ENCODE measurements around the gene MTMR2.
"Not testable (repeated sequence)": the region's sequence is repeated elsewhere in the genome, so short reads cannot be mapped to it uniquely, and the experiment has no call there.

Gene MTMR2

DNA sequence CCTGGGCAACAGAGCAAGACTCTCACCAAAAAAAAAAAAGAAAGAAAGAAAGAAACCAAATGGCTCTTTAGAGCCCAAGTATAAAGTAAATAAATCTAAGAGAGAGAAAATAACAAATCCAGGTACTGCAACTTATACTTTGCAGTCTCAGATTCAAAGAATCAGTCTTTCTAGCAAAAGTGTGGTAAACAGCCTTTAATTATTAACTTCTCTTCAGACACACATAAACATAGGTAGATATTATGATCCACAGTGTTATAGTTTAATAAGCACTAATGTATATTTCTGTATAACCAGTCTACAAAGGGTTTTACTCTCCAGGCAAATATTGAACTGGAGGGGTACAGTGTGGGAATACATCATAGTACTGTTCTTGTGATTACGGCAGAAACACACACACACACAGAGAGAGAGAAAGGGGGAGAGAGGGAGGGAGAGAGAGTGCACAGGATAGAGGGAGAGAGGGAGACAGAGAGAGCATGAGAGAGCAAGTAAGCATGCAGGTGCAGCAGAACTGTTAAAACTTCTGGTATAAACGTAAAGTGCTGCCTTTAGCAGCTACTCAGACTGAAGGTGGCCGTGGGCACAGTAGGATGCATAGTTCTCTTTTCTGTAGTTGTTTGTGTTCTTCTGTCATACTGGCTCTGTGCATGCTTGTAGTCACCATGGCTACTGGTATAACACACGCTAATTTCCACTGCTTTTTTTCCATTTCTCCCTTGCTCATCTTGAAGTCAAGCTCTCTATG lies 32.3 kb downstream of the MTMR2 start:
- FAIRE-seq = peak; percentile 48
- DNase-seq (ENCODE audit: extremely low spot score, insufficient read length, low read depth) = no peak

DNA sequence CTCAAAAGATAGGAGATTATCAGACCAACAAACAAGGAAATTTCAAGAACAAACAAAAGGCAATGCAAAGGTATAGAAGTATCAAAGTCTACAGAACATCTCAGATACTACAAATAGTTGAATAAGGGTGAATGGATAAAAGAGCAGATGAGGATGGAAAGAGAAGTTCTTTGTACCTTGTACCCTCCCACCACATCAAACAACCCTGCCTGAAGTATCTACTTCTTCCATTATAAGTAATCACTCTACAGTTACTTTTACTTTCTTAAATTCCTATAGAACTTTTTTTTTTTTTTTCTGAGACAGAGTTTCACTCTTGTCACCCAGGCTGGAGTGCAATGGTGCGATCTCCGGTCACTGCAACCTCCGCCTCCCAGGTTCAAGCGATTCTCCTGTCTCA lies 35.1 kb downstream of the MTMR2 start:
- no peak for DNase-seq (ENCODE audit: extremely low spot score, insufficient read length, low read depth)
- FAIRE-seq = no peak

DNA sequence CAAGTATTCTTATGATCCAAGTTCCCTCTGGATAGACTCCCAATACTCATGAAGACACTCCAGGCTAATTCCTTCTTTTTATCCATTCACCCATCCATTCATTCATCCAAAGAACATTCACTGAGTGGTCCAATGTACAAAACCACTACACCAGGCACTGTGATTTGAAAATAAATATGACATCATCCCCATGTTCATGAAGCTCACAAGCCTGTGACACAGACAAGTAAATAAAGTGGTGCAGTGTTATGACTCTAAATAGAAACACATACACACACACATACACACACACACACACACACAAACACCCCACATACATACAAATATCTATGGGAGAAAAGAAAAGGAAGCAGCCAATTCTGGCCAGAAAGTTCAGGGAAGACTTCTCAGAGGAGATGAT lies 35.5 kb downstream of the MTMR2 start:
- DNase-seq (ENCODE audit: extremely low spot score, insufficient read length, low read depth) = no peak
- no peak for FAIRE-seq

DNA sequence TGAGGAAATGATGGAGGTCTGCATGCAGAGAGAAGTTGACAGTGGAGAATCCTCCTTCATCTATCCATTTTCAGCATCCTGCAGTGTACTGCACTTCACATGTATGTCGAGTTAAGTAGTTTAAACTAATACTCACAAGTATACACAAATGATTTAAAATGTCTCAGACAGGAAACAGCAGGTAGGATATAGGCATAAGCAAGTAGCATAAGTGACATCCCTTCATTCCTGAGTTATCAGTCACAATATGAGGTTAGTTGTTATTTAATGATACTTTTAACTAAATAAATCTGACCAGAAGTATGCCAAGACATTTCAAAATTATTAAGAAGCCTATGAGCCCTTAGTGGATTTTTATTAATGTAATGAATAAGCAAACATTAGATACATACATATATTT lies 37.4 kb downstream of the MTMR2 start:
- DNase-seq (ENCODE audit: extremely low spot score, insufficient read length, low read depth) (no peak), FAIRE-seq (no peak)

DNA sequence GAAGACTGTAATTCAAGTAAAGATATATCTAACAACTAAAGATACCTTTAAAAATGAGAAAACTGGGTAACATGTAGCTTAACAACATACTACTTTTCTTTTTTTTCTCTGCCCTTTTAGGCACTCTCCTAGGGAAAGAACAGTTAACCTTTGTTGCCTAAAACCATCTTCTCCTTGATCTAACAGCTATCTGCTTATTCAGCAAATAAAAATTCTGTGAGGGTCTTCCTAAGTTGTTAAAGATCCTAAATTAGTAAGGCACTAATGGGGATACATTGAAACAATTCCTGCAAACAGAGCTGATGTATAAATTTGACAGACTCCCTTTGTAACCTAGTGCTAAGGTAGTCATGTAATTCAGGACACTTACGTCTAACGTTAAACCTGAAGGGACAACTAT lies 39.1 kb downstream of the MTMR2 start:
- DNase-seq (ENCODE audit: extremely low spot score, insufficient read length, low read depth) = no peak
- FAIRE-seq = no peak

DNA sequence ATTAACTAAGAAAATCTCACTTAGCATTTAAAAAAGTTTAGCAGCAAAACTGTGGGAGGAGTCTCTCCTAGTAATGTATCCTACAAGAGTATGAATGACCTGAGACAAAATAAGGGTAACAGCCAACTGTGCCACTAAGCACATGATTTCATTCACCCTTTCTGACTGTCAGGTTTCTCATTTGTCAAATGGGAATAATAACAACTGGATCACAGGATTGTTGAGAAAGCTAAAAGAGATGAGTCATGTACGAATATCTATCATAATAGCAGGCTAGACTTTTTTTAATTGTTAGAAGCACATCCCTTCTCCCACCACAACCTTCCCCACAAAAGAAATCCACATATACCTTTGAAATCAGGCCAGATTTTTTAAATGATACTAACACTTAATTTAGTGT lies 39.5 kb downstream of the MTMR2 start:
- no peak for DNase-seq (ENCODE audit: extremely low spot score, insufficient read length, low read depth)
- FAIRE-seq = no peak

DNA sequence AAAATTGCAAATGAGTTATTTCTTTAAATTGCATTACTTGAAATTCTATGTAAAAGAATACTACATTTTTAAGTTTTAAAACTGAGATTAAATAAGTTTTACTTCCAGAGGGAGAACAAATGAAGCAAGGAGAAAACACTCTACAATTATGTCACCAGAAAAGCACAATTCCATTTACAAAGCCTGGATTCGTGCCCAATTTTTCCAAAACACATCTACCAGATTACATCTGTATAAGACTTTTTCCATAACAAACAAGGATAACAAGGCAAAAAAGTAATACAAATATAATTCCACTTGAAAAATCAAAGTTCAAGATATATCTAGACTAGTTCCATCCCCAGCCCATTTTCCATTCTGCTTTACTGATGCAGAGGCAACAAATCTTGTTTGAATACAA lies 40.5 kb downstream of the MTMR2 start:
- no peak for FAIRE-seq
- DNase-seq (ENCODE audit: extremely low spot score, insufficient read length, low read depth) = no peak

DNA sequence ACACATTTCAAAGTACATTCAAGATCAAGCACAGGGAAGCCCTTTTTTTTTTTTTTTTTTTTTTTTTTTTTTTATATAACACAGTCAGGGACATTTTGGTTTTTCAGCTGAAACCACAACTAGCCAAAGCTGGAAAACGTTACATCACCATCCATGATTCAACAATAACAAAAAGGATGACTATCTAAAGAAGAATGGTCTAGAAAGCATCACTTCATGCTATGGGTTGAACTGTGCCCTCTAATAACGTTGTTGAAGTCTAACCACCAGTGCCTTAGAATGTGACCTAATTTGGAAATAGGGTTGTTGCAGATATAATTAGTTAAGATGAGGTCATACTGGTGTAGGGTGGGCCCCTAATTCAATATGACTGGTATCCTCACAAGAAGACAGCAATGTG lies 46.6 kb downstream of the MTMR2 start:
- FAIRE-seq (no peak), DNase-seq (ENCODE audit: extremely low spot score, insufficient read length, low read depth) (no peak)

DNA sequence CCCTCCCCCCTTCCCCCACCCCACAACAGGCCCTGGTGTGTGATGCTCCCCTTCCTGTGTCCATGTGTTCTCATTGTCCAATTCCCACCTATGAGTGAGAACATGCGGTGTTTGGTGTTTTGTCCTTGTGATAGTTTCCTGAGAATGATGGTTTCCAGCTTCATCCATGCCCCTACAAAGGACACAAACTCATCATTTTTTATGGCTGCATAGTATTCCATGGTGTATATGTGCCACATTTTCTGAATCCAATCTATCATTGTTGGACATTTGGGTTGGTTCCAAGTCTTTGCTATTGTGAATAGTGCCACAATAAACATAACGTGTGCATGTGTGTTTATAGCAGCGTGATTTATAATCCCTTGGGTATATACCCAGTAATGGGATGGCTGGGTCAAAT lies 53.0 kb downstream of the MTMR2 start:
- not testable (repeated sequence) for FAIRE-seq; DNase-seq (ENCODE audit: extremely low spot score, insufficient read length, low read depth)

DNA sequence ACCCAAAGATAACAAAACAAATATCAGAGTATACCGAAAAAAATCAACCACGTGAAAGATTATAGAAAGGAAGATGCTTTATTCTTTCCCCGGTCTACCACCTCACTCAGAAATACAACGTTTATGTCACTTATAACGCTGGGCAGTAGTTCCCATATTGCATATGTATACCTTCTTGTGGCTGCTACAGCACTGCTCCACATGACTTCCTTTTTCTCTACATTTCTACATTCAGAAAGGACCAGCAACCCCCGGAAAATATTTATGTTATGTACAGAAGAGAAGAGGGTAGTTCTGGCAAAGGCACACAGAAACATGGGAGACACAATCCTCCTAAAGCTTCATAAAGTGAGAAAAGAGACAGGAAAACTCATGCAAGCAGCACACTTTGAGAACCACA lies 56.8 kb downstream of the MTMR2 start:
- FAIRE-seq = no peak
- no peak for DNase-seq (ENCODE audit: extremely low spot score, insufficient read length, low read depth)

DNA sequence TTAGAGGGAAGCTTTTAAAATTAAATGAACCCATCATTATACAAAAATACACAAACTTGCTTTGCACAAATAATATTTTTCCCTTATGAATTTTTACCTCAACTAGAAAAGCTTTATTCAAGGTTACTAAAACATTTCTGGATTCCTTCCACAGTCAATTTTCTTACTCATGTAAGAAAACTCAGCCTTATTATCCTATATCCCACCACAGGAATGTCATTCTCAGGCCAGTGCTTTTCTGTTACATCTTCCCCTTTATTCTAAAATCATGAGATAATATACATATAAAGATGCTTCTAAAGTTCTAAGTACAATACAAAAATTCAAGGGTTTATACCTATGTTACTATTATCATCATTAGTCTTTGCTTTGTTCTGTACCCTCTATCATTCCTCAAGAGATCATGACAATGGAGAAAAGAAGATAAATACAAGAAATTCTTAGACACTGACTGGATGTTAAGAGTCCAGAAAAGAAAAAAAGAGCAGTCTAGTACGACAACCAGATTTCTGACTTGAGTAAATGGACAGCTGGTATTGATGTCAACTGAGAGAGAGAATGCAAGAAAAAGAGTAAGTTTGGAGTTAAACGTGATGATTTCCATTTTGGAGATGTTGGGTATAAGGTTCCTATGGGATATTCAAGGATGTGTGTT lies 60.3 kb downstream of the MTMR2 start:
- no peak for FAIRE-seq
- DNase-seq (ENCODE audit: extremely low spot score, insufficient read length, low read depth) = no peak

DNA sequence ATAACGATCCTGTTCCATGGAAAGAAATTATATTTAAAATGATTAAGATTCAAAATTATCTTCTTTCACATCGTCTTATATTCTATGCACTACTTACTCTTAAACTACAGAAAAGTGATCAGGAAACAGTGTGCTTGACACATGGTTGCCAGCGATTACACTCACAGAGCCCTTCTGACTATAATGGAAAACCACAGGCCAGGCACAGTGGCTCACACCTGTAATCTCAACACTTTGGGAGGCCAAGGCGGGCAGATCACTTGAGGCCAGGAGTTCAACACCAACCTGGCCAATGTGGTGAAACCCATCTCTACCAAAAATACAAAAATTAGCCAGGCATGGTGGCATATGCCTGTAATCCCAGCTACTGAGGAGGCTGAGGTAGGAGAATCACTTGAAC lies 63.9 kb downstream of the MTMR2 start:
- not testable (repeated sequence) for DNase-seq (ENCODE audit: extremely low spot score, insufficient read length, low read depth); FAIRE-seq

DNA sequence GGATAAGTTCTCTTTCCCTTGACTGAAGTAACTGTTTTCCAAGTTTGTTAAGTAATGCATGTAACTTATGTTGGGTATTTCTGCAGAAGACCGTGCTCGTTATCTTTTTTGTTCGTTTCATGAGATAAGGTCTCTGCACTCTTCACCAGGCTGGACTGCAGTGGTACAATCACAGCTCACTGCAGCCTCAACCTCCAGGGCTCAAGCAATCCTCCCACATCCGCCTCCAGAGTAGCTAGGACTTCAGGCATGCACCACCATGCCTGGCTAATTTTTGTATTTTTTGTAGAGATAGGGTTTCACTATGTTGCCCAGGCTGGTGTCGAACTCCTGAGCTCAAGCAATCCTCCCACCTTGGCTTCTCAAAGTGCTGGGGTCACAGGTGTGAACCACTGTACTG lies 69.5 kb downstream of the MTMR2 start:
- not testable (repeated sequence) for DNase-seq (ENCODE audit: extremely low spot score, insufficient read length, low read depth); FAIRE-seq

DNA sequence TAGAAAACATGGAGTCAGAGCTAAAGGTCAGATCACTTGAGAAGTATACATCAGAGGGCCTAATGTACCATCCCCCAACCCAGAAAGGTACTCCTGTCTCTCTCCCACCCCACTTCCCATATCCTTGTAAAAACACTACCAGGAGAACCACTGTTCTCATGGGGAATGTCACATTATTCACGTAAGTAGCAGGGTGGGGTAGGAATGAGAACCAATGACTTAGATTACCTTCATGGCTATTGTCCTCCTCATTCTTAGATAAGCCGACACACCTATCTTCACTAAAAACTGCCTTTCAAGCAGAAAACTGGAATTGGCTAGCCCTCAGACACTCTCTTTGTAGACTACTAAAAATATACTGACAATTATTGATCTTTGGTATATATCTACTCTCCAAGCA lies 70.0 kb downstream of the MTMR2 start:
- FAIRE-seq = no peak
- DNase-seq (ENCODE audit: extremely low spot score, insufficient read length, low read depth) = no peak

DNA sequence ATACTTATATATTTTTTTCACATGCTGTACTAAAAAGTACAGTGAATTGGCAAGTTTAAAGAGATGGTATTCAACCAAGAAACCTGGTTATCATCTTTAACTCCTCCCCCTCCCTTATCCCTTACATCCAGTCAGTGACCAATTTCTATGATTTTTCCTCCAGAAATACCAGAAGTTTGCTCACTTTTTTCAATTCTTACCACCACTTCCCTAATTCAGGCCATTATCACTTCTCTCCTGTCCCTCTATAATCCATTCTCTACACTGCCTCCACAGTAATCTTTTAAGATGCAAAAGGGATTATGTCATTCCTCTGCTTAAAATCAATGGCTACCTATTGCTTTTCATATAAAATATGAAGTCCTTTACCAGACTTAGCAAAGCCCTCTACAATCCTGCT lies 70.8 kb downstream of the MTMR2 start:
- FAIRE-seq (no peak), DNase-seq (ENCODE audit: extremely low spot score, insufficient read length, low read depth) (no peak)

DNA sequence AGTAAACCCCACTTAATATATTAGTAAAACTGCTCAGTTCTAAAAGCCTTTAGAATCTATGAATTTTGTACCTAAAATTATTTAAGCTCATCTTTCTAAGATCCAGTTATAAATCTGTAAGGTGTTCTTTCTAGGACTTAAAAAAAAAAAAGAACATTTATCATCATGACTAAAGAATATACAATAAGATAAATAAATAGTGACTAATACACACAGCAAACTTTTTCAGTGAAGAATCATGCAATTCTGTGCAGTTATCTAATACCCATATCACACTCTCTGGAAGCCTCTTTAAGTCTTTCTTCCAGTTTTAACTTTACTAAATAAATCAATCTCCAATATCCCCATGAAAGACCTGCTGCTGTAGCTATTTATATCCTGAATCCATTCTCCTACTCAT lies 73.8 kb downstream of the MTMR2 start:
- FAIRE-seq (no peak), DNase-seq (ENCODE audit: extremely low spot score, insufficient read length, low read depth) (no peak)

DNA sequence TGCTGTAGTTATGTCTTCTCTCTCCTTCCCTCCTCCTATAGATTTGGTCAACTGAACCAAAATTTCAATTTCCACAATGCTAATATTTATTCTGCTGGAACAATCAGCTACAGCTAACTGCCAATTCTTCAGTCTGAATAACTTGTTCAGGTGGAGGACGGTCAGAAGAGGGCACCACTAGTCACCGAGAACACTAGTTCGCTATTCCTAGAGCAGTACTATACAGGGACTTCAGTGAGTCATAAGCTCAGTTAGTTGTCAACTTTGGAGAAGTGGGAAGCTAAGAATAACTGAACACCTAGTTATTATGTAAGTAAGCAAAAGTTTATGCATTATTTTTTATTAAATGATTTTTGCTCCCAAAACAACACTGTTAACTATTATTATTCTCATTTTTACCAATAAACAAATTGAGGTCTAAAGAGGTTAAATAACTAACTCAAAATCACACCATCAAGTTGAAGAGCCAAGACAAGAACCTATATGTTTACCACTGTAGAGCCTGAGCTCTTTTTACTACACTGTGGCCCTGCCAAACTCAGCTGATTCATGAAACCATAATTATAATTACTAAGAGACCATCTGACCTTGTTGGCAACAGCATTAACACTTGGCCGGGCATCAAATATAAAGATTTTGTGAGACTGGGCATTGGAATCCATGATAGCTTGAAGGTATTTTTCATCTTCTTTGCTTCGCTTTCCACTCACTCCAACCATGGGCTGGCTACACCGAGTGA lies 74.7 kb downstream of the MTMR2 start:
- no peak for DNase-seq (ENCODE audit: extremely low spot score, insufficient read length, low read depth)
- FAIRE-seq = peak; percentile 59

DNA sequence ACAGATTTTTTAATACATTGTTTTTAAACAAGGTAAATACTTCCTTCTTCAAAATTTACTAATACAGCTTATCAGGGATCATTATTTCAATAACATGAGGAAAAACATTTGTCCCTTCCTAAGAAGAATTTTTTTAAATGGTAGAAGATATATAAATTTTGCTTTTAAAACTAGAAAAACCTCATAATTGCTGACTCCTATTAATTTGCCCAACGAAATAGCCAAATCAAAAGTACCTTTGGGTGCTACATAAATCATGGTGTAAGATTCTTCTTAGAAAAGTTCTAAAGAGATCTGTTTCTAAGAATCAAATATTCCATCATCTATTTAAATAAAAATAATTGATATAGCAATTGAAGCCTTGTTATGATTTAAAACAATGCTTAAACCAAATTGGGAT lies 78.7 kb downstream of the MTMR2 start:
- DNase-seq (ENCODE audit: extremely low spot score, insufficient read length, low read depth) (no peak), FAIRE-seq (no peak)

DNA sequence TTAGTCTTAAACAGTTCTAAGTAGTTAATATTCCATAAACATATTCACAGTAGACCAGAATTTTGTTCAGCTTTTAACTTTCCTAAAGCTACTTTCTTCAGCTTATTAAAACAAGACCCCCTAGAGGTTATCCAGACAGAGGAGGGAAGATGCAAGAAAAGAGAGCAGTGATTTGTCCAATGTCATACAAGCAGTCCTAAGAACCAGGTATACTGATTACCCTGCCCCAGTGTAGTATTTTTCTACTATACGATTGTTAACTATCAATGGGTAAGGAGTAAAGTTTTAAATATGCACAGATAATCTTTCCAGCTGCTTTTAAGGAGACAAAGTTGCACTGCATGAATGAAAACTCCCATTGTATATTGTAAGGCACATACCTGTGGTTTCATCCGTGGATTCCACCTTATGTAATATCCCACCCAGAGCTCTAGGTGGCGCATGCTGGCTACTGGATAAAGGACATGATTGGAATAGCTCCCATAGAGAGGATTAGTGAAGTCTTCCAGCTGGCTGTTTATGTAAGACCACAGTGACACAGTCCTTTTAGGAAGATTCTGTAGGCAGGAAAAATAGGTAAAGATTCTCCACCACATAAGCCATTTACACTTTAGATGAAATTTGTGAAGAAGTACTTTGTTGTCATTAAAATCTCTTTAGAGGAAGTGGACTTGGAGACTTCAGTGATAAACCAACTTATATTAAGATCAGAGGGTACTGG lies 88.0 kb downstream of the MTMR2 start:
- peak; percentile 2 for DNase-seq (ENCODE audit: extremely low spot score, insufficient read length, low read depth)
- peak; percentile 57 for FAIRE-seq

DNA sequence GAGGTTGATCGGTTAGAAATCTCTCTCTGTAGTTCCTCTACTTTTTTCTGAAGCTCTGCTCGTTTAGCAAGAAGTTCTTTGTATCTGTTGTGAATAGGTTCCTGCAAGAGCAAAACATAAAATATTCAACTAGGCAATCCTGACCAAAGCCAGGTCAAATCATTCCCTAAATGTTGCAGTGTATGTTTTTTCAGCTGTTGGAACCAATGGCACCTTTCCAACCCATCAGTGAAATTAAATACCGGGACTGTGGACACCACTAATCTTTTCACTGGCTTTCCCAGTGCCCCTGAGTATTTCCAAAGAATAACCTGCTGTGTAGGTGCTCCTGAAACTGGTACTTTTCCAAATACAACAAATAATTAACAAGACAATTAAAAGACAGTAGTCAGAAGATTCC lies 88.6 kb downstream of the MTMR2 start:
- DNase-seq (ENCODE audit: extremely low spot score, insufficient read length, low read depth) = no peak
- no peak for FAIRE-seq

DNA sequence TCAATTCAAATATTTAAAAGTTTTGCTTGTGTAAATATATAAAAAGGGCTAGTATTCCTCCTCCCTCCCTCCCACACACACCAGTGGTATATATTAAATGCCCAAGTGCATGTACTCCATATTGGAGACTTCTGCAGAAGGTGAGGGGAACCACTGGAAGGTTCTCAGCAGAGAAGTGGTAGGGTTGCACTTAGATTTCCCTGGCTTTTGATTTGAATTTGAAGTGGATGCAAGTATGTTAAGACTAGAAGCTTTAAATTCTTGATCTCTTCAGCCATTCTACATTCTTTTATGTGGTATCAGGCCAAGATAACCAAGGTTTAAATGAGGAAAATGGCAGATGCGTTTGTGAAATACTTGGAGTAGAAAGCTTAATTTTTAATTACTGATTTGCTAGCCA lies 90.5 kb downstream of the MTMR2 start:
- FAIRE-seq (no peak), DNase-seq (ENCODE audit: extremely low spot score, insufficient read length, low read depth) (no peak)

All from GM18507 (cell line).